Measurements from ENCODE around the gene THOC3.

- TF ChIP-seq CTCF (IDR thresholded peaks at IDR 0.05) (no peak), POLR2A (IDR thresholded peaks at IDR 0.05) (no peak)
Observed at GRCh38 chr5:175922192-175922885, 45.8 kb downstream of the THOC3 start.
